Ramos (cell line): ENCODE measurements around the gene IGF2R.

Experiments
- in situ Hi-C: fragments of 300-500 bp; cut with MboI; formaldehyde crosslinking; loops from one replicate; pipeline ENCODE4 v1.14.3; 2022; ENCODE audit warnings: low sequenced_read_pairs; ENCODE audit not compliant: unreplicated experiment

The IGF2R gene

GRCh38 chr6:159972506-159973268, 3.8 kb downstream of the IGF2R start:
- in situ Hi-C loops = no loop called here

- in situ Hi-C loops = no loop called here
Observed at GRCh38 chr6:159973406-159973805, 4.5 kb downstream of the IGF2R start.

GRCh38 chr6:159973951-159974350, 5.1 kb downstream of the IGF2R start:
- in situ Hi-C loops = no loop called here

- in situ Hi-C loops = no loop called here
Observed at GRCh38 chr6:159974932-159975331, 6.0 kb downstream of the IGF2R start.

- in situ Hi-C loops = no loop called here
Observed at GRCh38 chr6:159976686-159977254, 7.9 kb downstream of the IGF2R start.

- in situ Hi-C loops = no loop called here
Observed at GRCh38 chr6:159977255-159977903, 8.5 kb downstream of the IGF2R start.

- in situ Hi-C loops = no loop called here
Observed at GRCh38 chr6:159977904-159978268, 9.0 kb downstream of the IGF2R start.

- in situ Hi-C loops = no loop called here
Observed at GRCh38 chr6:159978291-159979135, 9.6 kb downstream of the IGF2R start.

GRCh38 chr6:159979136-159979874, 10.4 kb downstream of the IGF2R start:
- in situ Hi-C loops = no loop called here

GRCh38 chr6:159980474-159980873, 11.6 kb downstream of the IGF2R start:
- in situ Hi-C loops = no loop called here

- in situ Hi-C loops = no loop called here
Observed at GRCh38 chr6:159981071-159981402, 12.2 kb downstream of the IGF2R start.

- in situ Hi-C loops = no loop called here
Observed at GRCh38 chr6:159981403-159982245, 12.7 kb downstream of the IGF2R start.

GRCh38 chr6:159982731-159983506, 14.0 kb downstream of the IGF2R start:
- in situ Hi-C loops = no loop called here

GRCh38 chr6:159983641-159984080, 14.8 kb downstream of the IGF2R start:
- in situ Hi-C loops = no loop called here

GRCh38 chr6:159984268-159984786, 15.4 kb downstream of the IGF2R start:
- in situ Hi-C loops = no loop called here

- in situ Hi-C loops = no loop called here
Observed at GRCh38 chr6:159985296-159985945, 16.5 kb downstream of the IGF2R start.

- in situ Hi-C loops = no loop called here
Observed at GRCh38 chr6:159988983-159989454, 20.1 kb downstream of the IGF2R start.
